Ureter (tissue), 1 donor: ENCODE data around the gene DDX55. TPM values are rescaled to one million over a fixed set of nuclear protein-coding genes. Genes with fewer than 3 reads are reported as not detected.
"Not testable (repeated sequence)": the region's sequence is repeated elsewhere in the genome, so short reads cannot be mapped to it uniquely, and the experiment has no call there.

Source experiments
- DNase-seq: peaks from one replicate; pipeline ENCODE4 v3.0.0-alpha.2; 2020; ENCODE audit warnings: low spot score
- total RNA-seq: library from RNA; stranded (reverse); gene quantifications from one replicate; pipeline ENCODE4 v1.2.4, GENCODE V29; 2023
- donor health status: DM: yes; HTN: yes; CAD: no.

DDX55 gene
- total RNA-seq, result 36.8 TPM

DNA sequence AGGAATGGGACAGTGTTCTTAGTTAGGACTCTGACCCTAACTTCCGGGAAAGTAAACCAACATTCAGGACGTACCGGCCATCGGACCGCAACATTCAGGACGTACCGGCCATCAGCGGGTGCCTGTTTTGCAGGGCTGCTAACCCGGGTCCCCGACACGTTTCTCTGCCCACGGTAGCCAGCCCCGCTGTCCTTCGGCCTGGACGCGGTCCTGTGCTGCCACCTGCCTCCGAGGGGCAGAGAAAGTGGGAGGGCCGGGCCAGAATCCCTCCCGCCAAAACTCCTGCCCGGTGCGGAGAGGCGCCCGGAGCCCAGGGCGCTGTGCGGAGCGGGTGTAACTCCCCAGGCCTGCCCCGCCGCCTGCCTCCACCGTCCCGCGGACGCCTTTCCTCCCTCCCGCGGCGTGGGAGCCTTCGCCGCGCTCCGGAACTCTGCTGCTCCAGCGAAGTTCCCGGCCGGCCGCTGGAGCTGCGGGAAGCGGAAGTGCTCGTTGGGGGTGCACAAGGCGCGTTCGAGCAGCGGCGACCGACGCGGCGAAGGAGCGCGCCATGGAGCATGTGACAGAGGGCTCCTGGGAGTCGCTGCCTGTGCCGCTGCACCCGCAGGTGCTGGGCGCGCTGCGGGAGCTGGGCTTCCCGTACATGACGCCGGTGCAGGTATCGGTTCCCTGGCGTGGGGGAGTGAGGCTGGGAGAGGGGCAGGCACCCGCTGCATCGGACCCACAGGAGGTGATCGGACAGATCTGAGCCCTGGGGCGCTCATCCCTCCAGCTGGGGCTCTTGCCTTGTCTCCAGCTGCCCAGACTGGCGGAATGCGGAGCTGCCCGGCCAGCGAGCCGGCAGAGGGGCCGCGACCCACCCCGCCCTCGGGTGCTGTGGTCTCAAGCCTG, at the start of gene DDX55:
Gene DDX55, plus strand, starts transcription at position 498 of the 888 bp plus-strand sequence. Its CDS starts 50 bp downstream, at position 548.
- DNase-seq, result peak; percentile 84

DNA sequence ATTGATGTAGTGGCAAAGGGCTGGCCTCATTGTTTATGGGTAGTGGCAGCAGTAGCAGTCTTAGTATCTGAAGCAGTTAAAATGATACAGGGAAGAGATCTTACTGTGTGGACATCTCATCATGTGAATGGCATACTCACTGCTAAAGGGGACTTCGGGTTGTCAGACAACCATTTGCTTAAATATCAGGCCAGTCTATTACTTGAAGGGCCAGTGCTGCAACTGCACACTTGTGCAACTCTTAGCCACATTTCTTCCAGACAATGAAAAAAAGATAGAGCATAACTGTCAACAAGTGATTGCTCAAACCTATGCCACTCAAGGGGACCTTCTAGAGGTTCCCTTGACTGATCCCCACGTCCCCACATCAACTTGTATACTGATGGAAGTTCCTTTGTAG, 47.8 kb upstream of the DDX55 start:
- DNase-seq, result not testable (repeated sequence)

DNA sequence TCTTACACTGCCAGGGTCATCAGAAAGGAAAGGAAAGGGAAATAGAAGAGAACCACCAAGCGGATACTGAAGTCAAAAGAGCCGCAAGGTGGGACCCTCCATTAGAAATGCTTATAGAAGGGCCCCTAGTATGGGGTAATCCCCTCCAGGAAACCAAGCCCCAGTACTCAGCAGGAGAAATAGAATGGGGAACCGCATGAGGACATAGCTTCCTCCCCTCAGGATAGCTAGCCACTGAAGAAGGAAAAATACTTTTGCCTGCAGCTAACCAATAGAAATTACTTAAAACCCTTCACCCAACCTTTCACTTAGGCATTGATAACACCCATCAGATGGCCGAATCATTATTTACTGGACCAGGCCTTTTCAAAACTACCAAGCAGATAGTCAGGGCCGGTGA, 47.1 kb upstream of the DDX55 start:
- DNase-seq, result not testable (repeated sequence)

DNA sequence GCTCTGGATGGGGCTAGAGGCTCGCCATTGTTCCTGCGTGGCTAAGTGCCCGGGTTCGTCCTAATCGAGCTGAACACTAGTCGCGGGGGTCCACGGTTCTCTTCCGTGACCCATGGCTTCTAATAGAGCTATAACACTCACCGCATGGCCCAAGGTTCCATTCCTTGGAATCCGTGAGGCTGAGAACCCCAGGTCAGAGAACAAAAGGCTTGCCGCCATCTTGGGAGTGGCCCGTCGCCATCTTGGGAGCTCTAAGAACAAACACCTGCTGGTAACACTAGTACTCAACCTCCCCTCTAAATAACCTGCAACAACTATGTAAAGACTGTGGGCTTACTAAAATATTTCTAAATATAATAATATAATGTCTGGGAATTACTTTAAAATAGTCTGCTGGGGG, 43.4 kb upstream of the DDX55 start:
- DNase-seq, result not testable (repeated sequence)

GRCh38 chr12:123559468-123559867, 42.4 kb upstream of the DDX55 start:
- no peak for DNase-seq

DNA sequence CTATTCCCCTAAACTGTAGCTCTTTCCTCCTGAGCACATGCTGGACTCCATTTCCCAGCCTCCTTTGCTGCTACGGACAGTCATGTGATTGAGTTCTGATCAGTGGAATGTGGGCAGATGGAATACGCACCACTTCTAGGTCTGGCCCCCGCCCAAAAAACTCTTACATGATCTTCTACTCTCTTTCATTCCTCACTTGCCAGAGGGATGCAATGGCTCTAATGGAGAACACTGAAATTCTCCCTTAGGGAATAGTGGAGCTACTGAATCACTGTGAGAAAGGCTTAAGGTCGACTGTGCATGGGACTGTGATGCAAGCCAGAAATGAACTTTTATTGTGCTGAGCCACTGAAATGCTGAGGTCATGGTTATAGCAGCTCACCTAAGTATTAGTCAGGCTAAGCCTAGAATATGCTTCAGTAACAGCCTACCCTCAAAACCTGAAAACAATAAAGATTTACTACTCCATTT, 30.5 kb upstream of the DDX55 start:
- no peak for DNase-seq

GRCh38 chr12:123572391-123572790, 29.5 kb upstream of the DDX55 start:
- DNase-seq, result no peak

GRCh38 chr12:123573870-123574269, 28.0 kb upstream of the DDX55 start:
- no peak for DNase-seq

- DNase-seq, result no peak
Observed at GRCh38 chr12:123576611-123577010, 25.3 kb upstream of the DDX55 start.

DNA sequence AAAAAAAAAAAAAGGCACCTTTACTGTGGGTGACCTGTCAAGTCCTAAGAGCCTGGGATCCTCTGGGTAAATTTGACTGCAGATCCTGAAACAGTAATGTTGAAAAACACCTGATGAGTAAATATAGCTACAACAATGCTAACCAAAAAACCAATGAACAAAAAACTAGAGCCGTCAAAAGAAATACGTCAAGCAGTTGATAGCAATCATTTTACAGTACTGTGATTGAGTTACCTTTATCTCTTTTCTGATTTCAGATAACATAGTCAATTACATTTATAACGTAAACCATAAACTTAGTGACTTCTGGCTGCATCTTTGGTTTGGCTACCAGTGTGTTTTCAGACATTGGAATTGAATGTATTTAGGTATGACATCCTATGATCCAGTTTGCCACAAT, 23.7 kb upstream of the DDX55 start:
- DNase-seq, result no peak

DNA sequence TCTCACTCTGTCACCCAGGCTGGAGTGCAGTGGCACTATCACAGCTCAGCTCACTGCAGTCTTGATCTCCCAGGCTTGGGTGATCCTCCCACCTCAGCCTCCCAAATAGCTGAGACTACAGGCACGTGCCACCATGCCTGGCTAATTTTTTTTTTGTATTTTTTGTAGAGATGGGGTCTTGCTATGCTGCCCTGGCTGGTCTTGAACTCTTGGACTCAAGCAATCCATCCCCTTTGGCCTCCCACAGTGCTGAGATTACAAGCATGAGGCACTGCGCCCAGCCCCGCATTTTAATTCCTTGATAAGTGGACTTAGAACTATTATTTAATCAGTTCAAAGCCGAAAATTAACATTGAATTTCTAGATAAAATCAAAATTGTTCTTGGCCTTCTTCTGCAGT, 23.1 kb upstream of the DDX55 start:
- DNase-seq, result not testable (repeated sequence)

DNA sequence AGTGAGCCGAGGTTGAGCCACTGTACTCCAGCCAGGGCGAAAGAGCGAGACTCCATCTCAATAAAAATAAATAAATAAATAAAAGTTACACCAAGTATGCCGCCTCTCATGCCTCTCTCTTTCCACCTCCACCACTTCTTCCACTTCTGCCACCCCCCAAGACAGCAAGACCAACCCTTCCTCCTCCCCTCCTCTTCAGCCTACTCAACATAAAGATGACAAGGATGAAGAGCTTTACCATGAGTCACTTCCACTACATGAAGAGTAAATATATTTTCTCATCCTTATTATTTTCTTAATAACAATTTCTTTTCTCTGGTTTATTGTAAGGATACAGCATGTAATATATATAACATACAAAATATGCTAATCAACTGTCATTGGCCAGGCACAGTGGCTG, 21.1 kb upstream of the DDX55 start:
- no peak for DNase-seq

DNA sequence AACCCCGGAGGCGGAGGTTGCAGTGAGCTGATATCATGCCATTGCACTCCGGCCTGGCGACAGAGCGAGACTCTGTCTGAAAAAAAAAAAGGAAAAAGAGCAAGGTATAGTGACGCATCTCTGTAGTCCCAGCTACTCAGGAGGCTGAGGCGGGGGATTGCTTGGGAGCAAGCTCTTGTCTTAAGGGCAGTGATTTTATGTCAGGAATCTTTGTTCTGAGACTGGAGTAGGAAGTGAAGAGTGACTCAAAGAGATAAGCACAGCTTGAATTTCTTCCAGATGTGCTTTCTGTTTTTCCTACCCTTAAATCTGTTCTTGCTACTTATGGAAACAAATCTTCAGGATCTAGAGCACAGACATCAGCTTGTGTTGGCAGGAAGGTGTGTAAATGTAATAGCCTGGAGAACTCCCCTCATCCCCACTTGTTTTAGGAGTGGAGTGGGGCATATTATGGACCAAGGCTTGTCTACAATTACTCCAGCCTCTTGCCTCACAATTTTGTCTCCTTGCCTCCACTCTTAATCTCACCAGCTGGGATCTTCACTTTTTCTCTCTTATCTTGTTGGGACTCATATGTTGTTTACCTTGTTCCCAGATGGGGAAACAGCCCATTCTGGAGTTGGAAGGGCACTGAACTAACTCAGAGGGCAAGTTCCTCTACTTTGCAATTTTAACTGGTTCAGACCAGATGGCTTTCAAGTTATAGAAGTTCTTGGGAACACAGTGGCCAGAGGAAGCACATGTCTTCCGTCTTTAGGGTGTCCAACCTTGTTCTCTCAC, 10.0 kb upstream of the DDX55 start:
- no peak for DNase-seq

DNA sequence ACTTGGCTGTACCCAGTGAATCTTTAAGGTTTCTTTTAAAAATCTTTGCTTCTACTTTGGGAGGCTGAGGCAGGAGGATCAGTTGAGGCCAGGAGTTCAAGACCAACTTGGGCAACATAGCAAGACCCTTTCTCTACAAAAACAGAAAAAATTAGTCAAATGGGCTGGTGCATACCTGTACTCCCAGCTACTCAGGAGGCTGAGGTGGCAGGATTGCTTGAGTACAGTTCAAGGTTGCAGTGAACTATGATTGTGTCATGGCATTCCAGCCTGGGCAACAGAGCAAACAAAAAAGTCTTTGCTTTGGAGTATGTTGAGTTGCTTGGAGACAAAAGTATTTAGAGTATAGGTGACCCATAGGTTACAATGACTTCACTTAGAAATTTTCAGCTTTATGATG, 6.2 kb upstream of the DDX55 start:
- DNase-seq, result no peak

DNA sequence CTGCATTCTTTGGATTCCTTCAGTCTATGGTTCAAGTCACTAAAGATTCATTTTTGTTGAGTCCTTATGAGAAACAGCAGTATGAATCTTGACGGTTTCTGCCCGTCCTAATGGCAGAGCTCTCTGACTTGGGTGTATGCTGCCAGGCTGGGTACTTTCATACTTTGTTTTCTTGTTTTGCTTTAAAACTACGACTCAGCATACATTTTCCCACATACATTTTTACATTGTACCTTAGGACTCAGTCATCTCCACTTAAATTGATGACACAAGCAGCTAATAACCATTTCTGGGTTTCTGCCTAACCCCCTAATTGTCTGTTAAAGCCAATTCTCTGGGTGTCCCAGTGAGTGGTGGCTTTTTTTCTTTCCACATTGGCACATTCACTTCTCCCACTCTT, 4.8 kb upstream of the DDX55 start:
- no peak for DNase-seq

DNA sequence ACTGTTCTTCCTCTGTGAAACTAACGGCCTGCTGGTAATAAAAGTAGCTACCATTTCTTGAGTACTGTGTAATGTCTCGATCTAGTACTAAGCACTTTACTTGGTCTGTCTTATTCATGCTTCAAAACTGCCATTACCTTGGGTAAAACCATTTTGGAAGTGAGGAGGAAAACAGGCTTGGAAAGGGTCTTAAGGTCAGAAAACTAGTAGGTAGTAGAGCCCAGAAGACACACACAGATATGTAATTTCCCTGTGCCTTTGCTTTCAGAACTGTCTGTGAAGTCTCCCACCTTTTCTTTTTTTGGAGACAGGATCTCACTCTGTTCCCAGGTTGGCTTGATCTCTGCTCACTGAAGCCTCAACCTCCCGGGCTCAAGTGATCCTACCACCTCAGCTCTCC, 3.4 kb upstream of the DDX55 start:
- no peak for DNase-seq

- DNase-seq, result no peak
Observed at GRCh38 chr12:123599310-123599709, 2.6 kb upstream of the DDX55 start.

GRCh38 chr12:123599721-123600120, 2.2 kb upstream of the DDX55 start:
- DNase-seq, result no peak

GRCh38 chr12:123602651-123603195, 824 bp downstream of the DDX55 start:
- no peak for DNase-seq

- DNase-seq, result not testable (repeated sequence)
Observed at GRCh38 chr12:123603495-123603894, 1.6 kb downstream of the DDX55 start.

DNA sequence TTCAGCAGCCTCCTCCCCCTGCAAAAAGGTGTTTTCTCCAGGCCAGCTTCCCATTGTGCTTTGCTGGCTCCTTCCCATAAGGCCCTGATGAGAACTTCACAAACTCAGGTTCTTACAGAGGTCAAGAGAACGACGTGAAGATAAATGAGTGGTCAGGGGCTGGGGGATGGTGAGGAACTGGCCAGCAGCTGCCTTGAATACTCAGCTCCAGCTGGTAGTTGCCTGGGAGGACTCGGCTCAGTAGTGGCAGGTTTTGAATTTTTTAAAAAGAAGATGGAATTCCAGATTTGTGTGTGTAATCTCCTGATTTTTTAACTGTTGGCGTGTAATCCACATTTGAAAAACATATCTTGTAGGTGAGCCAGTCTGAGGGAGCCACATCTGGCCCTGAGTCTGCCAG, 5.9 kb downstream of the DDX55 start:
- no peak for DNase-seq

DNA sequence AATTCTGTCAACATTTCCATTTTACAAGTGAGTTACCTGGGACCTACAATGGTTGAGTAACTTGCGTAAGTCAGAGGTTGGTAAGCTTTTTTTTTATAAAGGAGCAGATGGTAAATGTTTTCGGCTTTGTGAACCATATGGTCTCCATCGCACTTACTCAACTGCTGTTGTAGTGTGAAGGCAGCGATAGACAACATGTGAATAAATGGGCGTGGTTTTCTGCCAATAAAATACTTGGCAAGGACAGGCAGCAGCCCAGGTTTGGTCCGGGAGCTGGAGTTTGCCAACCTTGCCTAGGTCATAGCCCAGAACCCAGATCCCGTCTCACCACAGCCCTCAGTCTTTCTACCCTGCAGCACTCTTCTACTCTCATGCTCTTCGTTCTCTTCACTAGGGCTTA, 6.3 kb downstream of the DDX55 start:
- no peak for DNase-seq

GRCh38 chr12:123614110-123614509, 12.2 kb downstream of the DDX55 start:
- no peak for DNase-seq
